Osteocyte (in vitro differentiated cells): ENCODE results near the gene OR4K14. TPM values are rescaled to one million over a fixed set of nuclear protein-coding genes. Genes with fewer than 3 reads are reported as not detected.
"Not testable (repeated sequence)": the region's sequence is repeated elsewhere in the genome, so short reads cannot be mapped to it uniquely, and the experiment has no call there.

Source experiments
- DNase-seq: peaks from one replicate; pipeline ENCODE4 v3.0.0; 2021; ENCODE audit warnings: mixed read lengths; ENCODE audit not compliant: unreplicated experiment; ENCODE audit errors: extremely low spot score
- H3K27ac Mint-ChIP-seq: one replicate; pipeline ENCODE4 v1.8.0; 2021; ENCODE audit warnings: mild to moderate bottlenecking, mixed read lengths; ENCODE audit not compliant: unreplicated experiment
- H3K27me3 Mint-ChIP-seq: one replicate; pipeline ENCODE4 v1.8.0; 2021; ENCODE audit warnings: mixed read lengths; ENCODE audit not compliant: unreplicated experiment
- H3K36me3 Mint-ChIP-seq: one replicate; pipeline ENCODE4 v1.8.0; 2021; ENCODE audit warnings: mixed read lengths; ENCODE audit not compliant: unreplicated experiment
- H3K4me1 Mint-ChIP-seq: one replicate; pipeline ENCODE4 v1.8.0; 2021; ENCODE audit warnings: mixed read lengths; ENCODE audit not compliant: unreplicated experiment
- H3K4me3 Mint-ChIP-seq: one replicate; pipeline ENCODE4 v1.8.0; 2021; ENCODE audit warnings: mild to moderate bottlenecking, moderate library complexity, mixed read lengths; ENCODE audit not compliant: unreplicated experiment
- H3K9me3 Mint-ChIP-seq: one replicate; pipeline ENCODE4 v1.8.0; 2021; ENCODE audit warnings: mixed read lengths; ENCODE audit not compliant: unreplicated experiment
- total RNA-seq: library from RNA; stranded (reverse); gene quantifications from 2 replicates; pipeline ENCODE4 v1.2.1, GENCODE V29; 2021
- TF ChIP-seq, protein P1 (sequence below): fragments of 200-600 bp; sonication (generic); IDR thresholded peaks from 2 replicates; pipeline ENCODE4 v1.5.0; 2021; ENCODE audit warnings: antibody characterized with exemption, mild to moderate bottlenecking, moderate library complexity

OR4K14 gene
- total RNA-seq, 1 donor from 2014 or later: not detected

GRCh38 chr14:19993438-19993837 lies 25.7 kb downstream of the OR4K14 start:
- no peak overlapping the region for H3K4me3 Mint-ChIP-seq
- H3K36me3 Mint-ChIP-seq: no peaks in the 10 kb centered on the region
- no peaks in the 10 kb centered on the region for H3K27me3 Mint-ChIP-seq
- no peak for DNase-seq
- no peak overlapping the region for H3K27ac Mint-ChIP-seq
- no peaks in the 10 kb centered on the region for H3K4me1 Mint-ChIP-seq
- peaks cover 68% of the 10 kb centered on the region for H3K9me3 Mint-ChIP-seq
- TF ChIP-seq, protein P1, sequence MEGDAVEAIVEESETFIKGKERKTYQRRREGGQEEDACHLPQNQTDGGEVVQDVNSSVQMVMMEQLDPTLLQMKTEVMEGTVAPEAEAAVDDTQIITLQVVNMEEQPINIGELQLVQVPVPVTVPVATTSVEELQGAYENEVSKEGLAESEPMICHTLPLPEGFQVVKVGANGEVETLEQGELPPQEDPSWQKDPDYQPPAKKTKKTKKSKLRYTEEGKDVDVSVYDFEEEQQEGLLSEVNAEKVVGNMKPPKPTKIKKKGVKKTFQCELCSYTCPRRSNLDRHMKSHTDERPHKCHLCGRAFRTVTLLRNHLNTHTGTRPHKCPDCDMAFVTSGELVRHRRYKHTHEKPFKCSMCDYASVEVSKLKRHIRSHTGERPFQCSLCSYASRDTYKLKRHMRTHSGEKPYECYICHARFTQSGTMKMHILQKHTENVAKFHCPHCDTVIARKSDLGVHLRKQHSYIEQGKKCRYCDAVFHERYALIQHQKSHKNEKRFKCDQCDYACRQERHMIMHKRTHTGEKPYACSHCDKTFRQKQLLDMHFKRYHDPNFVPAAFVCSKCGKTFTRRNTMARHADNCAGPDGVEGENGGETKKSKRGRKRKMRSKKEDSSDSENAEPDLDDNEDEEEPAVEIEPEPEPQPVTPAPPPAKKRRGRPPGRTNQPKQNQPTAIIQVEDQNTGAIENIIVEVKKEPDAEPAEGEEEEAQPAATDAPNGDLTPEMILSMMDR: no peak

- TF ChIP-seq, protein P1: no peak
- H3K4me3 Mint-ChIP-seq: no peak within 1 kb of the TSS
- no peak for DNase-seq
- no peaks in the 10 kb centered on the region for H3K36me3 Mint-ChIP-seq
- H3K4me1 Mint-ChIP-seq: no peaks in the 10 kb centered on the region
- H3K9me3 Mint-ChIP-seq: peaks cover 45% of the 10 kb centered on the region
- H3K27ac Mint-ChIP-seq: no peak within 1 kb of the TSS
- H3K27me3 Mint-ChIP-seq: no peaks in the 10 kb centered on the region
Measured at GRCh38 chr14:19975291-19975690, 43.8 kb downstream of the OR4K14 start, which contains the start of gene OR4K15. Gene OR4K15 (plus strand): TSS chr14:19975591. CDS start chr14:19975591, 0 bp downstream.

DNA sequence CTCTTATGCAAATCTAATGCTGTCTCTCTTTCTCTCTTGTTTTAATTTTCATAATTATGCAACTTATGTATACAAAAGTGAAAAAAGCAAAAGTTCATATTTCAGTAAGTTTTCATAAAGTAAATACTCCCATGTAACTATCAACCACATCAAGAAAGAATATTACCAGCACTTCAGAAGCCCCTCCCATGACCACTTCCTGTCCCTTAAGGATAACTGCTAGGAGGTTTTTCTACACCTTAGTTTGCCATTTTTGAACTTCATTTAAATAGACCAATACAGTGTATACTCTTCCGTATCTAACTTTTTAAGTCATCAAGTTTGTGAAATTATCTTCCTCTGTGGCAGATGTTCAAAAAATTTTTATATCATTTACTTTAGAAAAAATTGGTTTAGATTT lies 44.3 kb downstream of the OR4K14 start:
- H3K27me3 Mint-ChIP-seq: no peaks in the 10 kb centered on the region
- no peak overlapping the region for H3K4me3 Mint-ChIP-seq
- no peaks in the 10 kb centered on the region for H3K36me3 Mint-ChIP-seq
- H3K9me3 Mint-ChIP-seq: peaks cover 41% of the 10 kb centered on the region
- DNase-seq: no peak
- TF ChIP-seq, protein P1: no peak
- no peak overlapping the region for H3K27ac Mint-ChIP-seq
- no peaks in the 10 kb centered on the region for H3K4me1 Mint-ChIP-seq

GRCh38 chr14:19969735-19970134 lies 49.4 kb downstream of the OR4K14 start:
- H3K4me3 Mint-ChIP-seq, H3K27me3 Mint-ChIP-seq, DNase-seq, H3K27ac Mint-ChIP-seq, H3K4me1 Mint-ChIP-seq, H3K36me3 Mint-ChIP-seq: not testable (repeated sequence)
- peaks cover 43% of the 10 kb centered on the region for H3K9me3 Mint-ChIP-seq

Other genes starting within 250 kb of the OR4K14 start
- gene OR4M1, start 245.8 kb downstream of the OR4K14 start, total RNA-seq: not detected in 2 replicates
- gene OR4N2, start 215.5 kb downstream of the OR4K14 start, total RNA-seq: not detected in 2 replicates
- gene OR4K2, start 144.2 kb downstream of the OR4K14 start, total RNA-seq: not detected in 2 replicates
- not detected in 2 replicates for gene OR4K5, start 98.7 kb downstream of the OR4K14 start, total RNA-seq
- not detected in 2 replicates for gene OR4K1, start 88.4 kb downstream of the OR4K14 start, total RNA-seq
- gene OR4K15, start 43.7 kb downstream of the OR4K14 start, total RNA-seq: not detected in 2 replicates
- gene OR4Q2, start 17.1 kb downstream of the OR4K14 start, total RNA-seq: not detected in 2 replicates
- not detected in 2 replicates for gene OR4K13, start 16.7 kb upstream of the OR4K14 start, total RNA-seq
- not detected in 2 replicates for gene OR4L1, start 40.7 kb upstream of the OR4K14 start, total RNA-seq
- gene OR4K17, start 91.4 kb upstream of the OR4K14 start, total RNA-seq: not detected in 2 replicates
- gene OR4N5, start 119.5 kb upstream of the OR4K14 start, total RNA-seq: not detected in 2 replicates
- gene OR11G2, start 171.6 kb upstream of the OR4K14 start, total RNA-seq: not detected in 2 replicates
- gene OR11H6, start 204.4 kb upstream of the OR4K14 start, total RNA-seq: not detected in 2 replicates
- gene OR11H7, start 209.7 kb upstream of the OR4K14 start, total RNA-seq: not detected in 2 replicates
- not detected in 2 replicates for gene OR11H4, start 220.0 kb upstream of the OR4K14 start, total RNA-seq